Measurements from ENCODE around the gene GLI1.

DNA sequence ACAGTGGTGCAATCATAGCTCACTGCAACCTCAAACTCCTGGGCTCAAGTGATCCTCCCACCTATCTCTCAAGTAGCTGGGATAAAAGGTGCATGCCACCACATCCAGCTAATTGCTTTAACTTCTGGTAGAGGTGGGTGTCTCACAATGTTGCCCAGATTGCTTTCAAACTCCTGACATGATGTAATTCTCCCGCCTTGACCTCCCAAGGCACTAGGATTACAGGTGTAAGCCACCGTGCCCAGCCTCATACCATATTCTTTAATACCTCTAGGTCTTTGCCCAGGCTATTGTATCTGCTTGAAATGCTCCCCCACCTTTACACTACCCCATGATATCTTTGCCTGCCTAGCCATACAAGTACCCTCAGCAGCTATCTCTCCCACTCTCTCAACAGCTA, 40.1 kb upstream of the GLI1 start:
- TF ChIP-seq SRF (IDR thresholded peaks at IDR 0.05; ENCODE audit: low read depth) (no peak), CBX3 (IDR thresholded peaks at IDR 0.05; ENCODE audit: low read depth) (no peak), REST (IDR thresholded peaks at IDR 0.05; ENCODE audit: low read depth) (no peak), CEBPB (IDR thresholded peaks at IDR 0.05; ENCODE audit: low read depth) (no peak), MAX (IDR thresholded peaks at IDR 0.05) (no peak), POLR2A (IDR thresholded peaks at IDR 0.05; ENCODE audit: borderline replicate concordance, extremely low read depth, insufficient read depth, insufficient read length) (no peak), EZH2 (IDR thresholded peaks at IDR 0.05) (no peak), ATF3 (IDR thresholded peaks at IDR 0.05) (no peak), JUND (IDR thresholded peaks at IDR 0.05) (no peak), YY1 (IDR thresholded peaks at IDR 0.05; ENCODE audit: extremely low read depth, insufficient replicate concordance, low read depth, low read length) (no peak)
- TF ChIP-seq, protein P1, sequence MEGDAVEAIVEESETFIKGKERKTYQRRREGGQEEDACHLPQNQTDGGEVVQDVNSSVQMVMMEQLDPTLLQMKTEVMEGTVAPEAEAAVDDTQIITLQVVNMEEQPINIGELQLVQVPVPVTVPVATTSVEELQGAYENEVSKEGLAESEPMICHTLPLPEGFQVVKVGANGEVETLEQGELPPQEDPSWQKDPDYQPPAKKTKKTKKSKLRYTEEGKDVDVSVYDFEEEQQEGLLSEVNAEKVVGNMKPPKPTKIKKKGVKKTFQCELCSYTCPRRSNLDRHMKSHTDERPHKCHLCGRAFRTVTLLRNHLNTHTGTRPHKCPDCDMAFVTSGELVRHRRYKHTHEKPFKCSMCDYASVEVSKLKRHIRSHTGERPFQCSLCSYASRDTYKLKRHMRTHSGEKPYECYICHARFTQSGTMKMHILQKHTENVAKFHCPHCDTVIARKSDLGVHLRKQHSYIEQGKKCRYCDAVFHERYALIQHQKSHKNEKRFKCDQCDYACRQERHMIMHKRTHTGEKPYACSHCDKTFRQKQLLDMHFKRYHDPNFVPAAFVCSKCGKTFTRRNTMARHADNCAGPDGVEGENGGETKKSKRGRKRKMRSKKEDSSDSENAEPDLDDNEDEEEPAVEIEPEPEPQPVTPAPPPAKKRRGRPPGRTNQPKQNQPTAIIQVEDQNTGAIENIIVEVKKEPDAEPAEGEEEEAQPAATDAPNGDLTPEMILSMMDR (IDR thresholded peaks at IDR 0.05 in 2 of 3, conservative IDR thresholded peaks at IDR 0.05 in 1 of 3; ENCODE audit: borderline replicate concordance in 1 of 3, insufficient read depth in 1 of 3, low read depth in 2 of 3, low read length in 2 of 3) = no peak
- TF ChIP-seq, protein P2, sequence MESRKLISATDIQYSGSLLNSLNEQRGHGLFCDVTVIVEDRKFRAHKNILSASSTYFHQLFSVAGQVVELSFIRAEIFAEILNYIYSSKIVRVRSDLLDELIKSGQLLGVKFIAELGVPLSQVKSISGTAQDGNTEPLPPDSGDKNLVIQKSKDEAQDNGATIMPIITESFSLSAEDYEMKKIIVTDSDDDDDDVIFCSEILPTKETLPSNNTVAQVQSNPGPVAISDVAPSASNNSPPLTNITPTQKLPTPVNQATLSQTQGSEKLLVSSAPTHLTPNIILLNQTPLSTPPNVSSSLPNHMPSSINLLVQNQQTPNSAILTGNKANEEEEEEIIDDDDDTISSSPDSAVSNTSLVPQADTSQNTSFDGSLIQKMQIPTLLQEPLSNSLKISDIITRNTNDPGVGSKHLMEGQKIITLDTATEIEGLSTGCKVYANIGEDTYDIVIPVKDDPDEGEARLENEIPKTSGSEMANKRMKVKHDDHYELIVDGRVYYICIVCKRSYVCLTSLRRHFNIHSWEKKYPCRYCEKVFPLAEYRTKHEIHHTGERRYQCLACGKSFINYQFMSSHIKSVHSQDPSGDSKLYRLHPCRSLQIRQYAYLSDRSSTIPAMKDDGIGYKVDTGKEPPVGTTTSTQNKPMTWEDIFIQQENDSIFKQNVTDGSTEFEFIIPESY (IDR thresholded peaks at IDR 0.05; ENCODE audit: extremely low read depth, insufficient replicate concordance, low read length) = no peak

All from HCT116 (cell line).